GM10248 (cell line): Measurements from ENCODE around the gene TSPAN18.

Experiments
- CTCF ChIA-PET: fragments of 300-600 bp; sonication (Branson Sonifier 250); formaldehyde crosslinking; extraction: SDS; loops from one replicate; lab custom pipeline; 2021; ENCODE audit warnings: antibody characterized with exemption; lab: Yijun Ruan, JAX
- POLR2A ChIA-PET: fragments of 350-650 bp; sonication (Branson Sonifier 250); formaldehyde crosslinking; extraction: SDS; loops from one replicate; lab custom pipeline; 2020; ENCODE audit warnings: antibody characterized with exemption; lab: Yijun Ruan, JAX
- DNase-seq: peaks from one replicate; pipeline ENCODE4 v3.0.0; 2012; ENCODE audit errors: extremely low spot score
- TF ChIP-seq, protein P1 (sequence below): IDR thresholded peaks from 2 replicates; pipeline ENCODE4 v1.5.1; 2012; ENCODE audit warnings: mild to moderate bottlenecking, low read depth; ENCODE audit errors: extremely low read depth, missing control alignments, control extremely low read depth

Gene TSPAN18

DNA sequence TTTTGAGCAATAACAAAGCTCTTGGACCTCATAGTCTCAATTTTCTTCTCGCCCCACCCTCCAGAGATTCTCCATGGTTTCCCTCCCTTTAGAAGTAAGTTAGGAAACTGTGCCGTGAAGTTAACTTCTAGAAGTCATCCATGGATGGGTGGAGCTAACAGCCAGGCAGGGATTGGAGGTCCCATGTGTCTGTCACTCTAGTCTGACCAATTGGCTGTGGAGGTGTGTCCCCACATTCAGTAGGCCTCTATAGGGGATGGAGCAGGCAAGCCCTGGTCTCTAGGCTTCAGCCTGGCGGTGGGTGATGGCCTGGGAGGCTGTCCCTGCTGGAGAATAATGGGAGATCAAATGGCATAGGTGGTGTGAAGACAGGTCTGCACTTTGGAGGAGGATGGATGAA lies 173.2 kb downstream of the TSPAN18 start:
- DNase-seq, result no peak
- CTCF ChIA-PET, result interaction anchor here (1.0 to 3.2 kb wide), 3 partner anchors 11 to 345 kb away, joined by 3 to 22 read pairs (median 3); no protein-coding TSS in a partner anchor
- POLR2A ChIA-PET, result interaction anchor here (0.6 kb wide), 1 partner anchor 16 kb away, joined by 4 read pairs; no protein-coding TSS in a partner anchor
- TF ChIP-seq, protein P1, sequence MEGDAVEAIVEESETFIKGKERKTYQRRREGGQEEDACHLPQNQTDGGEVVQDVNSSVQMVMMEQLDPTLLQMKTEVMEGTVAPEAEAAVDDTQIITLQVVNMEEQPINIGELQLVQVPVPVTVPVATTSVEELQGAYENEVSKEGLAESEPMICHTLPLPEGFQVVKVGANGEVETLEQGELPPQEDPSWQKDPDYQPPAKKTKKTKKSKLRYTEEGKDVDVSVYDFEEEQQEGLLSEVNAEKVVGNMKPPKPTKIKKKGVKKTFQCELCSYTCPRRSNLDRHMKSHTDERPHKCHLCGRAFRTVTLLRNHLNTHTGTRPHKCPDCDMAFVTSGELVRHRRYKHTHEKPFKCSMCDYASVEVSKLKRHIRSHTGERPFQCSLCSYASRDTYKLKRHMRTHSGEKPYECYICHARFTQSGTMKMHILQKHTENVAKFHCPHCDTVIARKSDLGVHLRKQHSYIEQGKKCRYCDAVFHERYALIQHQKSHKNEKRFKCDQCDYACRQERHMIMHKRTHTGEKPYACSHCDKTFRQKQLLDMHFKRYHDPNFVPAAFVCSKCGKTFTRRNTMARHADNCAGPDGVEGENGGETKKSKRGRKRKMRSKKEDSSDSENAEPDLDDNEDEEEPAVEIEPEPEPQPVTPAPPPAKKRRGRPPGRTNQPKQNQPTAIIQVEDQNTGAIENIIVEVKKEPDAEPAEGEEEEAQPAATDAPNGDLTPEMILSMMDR, result no peak

DNA sequence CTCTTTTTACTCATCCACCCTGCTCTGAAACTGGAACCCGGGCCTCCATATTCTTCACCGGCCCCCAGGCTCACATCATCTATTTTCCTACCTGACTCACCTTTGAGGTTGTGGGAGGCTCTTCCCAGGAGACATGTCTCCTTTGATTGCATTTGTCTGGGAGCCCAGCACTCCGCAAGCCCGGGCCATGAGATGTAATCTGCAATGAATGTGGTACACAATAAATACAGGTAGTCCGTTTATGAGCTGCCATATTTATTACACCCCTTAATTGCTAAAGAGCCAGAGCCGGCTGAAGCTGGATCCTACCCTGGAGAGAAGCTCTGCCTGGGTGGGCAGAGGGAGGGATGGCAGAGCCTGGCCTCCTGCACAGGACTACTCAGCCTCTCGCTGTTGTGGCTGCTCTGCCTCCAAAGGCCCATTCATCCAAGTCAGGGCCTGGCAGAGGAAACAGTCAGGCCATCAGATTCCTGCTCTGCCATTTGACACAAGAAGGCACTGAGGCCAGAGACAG lies 174.4 kb downstream of the TSPAN18 start:
- ChIA-PET CTCF (interaction anchor here (0.8 to 3.2 kb wide), 3 partner anchors 10 to 12 kb away, joined by 3 to 22 read pairs (median 3); no protein-coding TSS in a partner anchor), POLR2A (interaction anchor here (0.6 kb wide), 1 partner anchor 695 kb away, joined by 6 read pairs; no protein-coding TSS in a partner anchor)
- no peak for DNase-seq
- TF ChIP-seq, protein P1, result no peak

DNA sequence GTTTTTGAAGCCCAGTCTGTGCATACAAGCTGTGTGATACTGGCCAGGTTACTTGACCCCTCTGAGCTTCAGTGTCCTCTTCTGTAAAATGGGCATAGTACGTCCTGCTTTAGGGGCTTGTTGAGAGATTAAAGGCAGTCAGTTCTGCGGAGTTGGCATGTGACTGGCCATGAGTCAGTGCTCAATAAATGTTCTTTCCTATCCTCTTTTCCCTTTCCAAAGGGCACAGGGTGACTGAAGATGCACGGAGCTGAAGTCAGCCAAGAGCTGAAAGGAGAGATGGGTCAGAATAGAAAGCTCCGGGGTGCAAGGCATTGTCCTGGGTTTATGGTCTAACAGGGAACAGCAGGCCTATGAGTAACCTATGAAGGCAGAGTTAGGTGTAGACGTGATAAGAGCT lies 175.0 kb downstream of the TSPAN18 start:
- DNase-seq, result no peak
- TF ChIP-seq, protein P1, result no peak
- ChIA-PET POLR2A (no interaction called here), CTCF (interaction anchor here (0.5 to 3.2 kb wide), 7 partner anchors 9 to 391 kb away, joined by 3 to 22 read pairs (median 3); no protein-coding TSS in a partner anchor)

DNA sequence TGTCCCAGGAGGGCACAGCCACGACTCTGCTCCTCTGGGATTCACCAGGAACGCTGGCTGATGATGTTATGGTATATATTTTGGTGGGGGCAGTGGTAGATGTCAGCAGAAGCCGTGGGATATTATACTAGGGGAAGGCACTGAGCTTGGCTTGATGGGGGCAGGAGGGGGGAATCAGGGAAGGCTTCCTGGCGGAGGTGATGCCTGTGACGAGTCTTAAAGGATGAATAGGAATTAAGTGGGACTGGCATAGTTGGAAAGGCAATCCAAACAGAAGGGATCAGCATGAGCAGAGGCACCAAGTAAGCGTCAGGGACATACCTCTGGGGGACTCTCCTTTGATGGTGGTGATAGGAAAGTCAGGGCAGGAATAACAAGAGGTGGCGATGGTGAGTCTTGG lies 176.3 kb downstream of the TSPAN18 start:
- DNase-seq, result no peak
- TF ChIP-seq, protein P1, result no peak
- POLR2A ChIA-PET, result no interaction called here
- CTCF ChIA-PET, result interaction anchor here (1.0 to 2.3 kb wide), 4 partner anchors 8 to 187 kb away, joined by 3 to 6 read pairs (median 3); no protein-coding TSS in a partner anchor

DNA sequence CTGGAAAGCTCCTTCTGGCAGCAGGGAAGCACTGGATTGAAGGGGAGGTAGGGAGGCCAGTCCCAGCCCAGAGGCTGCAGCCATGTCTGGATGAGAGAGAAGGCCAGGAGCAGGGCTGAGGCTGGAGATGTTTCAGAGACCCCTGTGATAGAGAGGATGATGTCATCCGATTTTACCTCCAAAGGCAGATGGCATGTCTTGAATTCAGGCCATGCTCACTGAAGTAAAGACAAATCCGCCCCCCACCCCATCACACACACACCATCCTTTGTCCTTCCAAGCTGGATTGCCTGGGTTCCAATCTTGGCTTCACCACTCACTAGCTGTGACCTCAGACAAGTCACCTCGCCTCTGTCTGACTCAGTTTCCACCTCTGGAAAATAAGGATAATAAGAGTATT lies 176.8 kb downstream of the TSPAN18 start:
- no peak for DNase-seq
- TF ChIP-seq, protein P1, result no peak
- ChIA-PET CTCF (interaction anchor here (1.0 to 2.3 kb wide), 4 partner anchors 8 to 200 kb away, joined by 3 to 6 read pairs (median 4); no protein-coding TSS in a partner anchor), POLR2A (no interaction called here)

DNA sequence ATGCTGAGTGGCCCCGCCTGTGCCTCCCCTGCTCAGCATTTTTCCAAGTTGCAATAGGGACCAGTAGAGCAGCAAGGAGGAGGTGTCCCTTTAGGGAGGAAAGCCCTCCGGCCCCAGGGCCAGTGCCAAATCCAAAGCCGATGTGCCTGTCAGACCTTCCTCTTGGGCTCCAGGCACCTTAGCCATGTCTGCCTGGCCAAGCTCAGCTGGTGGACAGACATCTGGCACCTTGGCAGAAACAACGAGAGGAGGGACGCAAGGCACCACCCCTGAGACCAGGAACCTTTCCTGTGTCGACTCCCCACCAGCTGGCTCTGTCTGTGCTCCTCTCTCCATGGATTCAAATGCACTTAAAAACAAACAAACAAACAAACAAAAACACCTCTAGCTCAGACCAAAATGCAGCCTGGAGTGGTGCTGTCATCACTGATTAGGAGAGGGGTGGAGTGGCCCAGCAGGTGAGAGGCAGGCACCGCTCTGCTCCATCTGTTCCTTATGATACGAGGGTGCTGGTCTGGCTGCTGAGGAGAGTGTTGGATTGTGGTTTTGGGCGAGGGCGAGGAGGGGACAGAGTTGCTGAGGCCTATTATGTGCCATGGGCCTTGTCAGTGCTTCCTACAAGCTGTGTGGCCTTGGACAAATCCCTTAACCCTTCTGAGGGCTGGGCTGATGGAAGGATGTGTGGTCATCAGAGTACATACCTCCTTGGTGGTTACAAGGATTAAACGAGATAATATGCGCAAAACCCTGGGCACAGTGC lies 177.7 kb downstream of the TSPAN18 start:
- ChIA-PET CTCF (interaction anchor here (1.2 to 2.3 kb wide), 3 partner anchors 10 to 199 kb away, joined by 4 to 6 read pairs (median 6); no protein-coding TSS in a partner anchor), POLR2A (no interaction called here)
- no peak for DNase-seq
- TF ChIP-seq, protein P1, result no peak
